HG02759 (cell line): ENCODE data around the gene IL7R.
"Not testable (repeated sequence)": the region's sequence is repeated elsewhere in the genome, so short reads cannot be mapped to it uniquely, and the experiment has no call there.

Source experiments
- ATAC-seq: cut with Tn5 transposase; IDR thresholded peaks from one replicate; pipeline ENCODE4 v1.9.1; 2021; ENCODE audit warnings: mild to moderate bottlenecking, moderate library complexity; ENCODE audit not compliant: unreplicated experiment

The IL7R gene

GRCh38 chr5:35870605-35871004, 13.9 kb downstream of the IL7R start:
- ATAC-seq = no peak

DNA sequence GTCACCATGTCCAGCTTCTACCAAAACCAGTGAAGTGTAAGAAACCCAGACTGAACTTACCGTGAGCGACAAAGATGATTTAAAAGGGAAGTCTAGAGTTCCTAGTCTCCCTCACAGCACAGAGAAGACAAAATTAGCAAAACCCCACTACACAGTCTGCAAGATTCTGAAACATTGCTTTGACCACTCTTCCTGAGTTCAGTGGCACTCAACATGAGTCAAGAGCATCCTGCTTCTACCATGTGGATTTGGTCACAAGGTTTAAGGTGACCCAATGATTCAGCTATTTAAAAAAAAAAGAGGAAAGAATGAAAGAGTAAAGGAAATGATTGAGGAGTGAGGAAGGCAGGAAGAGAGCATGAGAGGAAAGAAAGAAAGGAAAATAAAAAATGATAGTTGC, 19.8 kb downstream of the IL7R start:
- ATAC-seq = no peak

- ATAC-seq = no peak
Measured at GRCh38 chr5:35876922-35877321, 20.2 kb downstream of the IL7R start.

- ATAC-seq = no peak
Measured at GRCh38 chr5:35877655-35878054, 21.0 kb downstream of the IL7R start.

DNA sequence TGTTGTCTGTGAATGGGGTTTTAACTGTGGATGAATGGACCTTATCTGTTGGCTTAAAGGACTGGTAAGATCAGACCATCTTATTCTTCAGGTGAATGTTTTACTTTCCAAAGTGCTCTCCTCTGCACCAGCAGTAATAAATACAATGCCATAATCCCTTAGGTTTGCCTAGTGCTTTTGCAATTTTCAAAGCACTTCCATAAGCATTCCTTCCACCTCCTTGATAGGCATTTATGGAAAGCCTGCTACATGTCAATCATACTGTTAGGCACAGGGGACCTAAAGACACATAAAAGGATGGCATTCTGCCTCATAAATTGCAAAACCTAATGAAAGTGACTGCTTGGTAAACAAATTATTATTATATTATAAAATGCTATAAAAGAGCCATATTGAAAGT, 21.4 kb downstream of the IL7R start:
- ATAC-seq = no peak

GRCh38 chr5:35879096-35879495, 22.4 kb downstream of the IL7R start:
- ATAC-seq = no peak

DNA sequence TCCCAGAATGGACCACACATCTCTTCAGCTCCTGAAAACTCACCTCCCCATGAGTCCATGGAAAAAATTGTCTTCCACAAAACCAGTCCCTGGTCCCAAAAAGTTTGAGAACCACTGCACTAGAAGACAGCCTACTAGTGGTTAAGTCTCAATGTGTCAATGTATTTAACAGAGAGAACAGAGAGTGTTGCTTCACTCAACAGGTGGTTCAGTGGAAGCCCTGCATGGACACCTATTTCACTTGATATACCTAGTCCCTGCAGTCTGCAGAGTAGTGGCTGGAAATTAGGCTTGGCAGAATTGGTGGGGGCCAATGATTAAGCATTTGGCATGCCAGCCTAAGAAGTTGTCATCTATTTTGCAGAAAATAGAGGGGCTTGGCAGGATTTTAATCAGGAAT, 23.0 kb downstream of the IL7R start:
- ATAC-seq = no peak

DNA sequence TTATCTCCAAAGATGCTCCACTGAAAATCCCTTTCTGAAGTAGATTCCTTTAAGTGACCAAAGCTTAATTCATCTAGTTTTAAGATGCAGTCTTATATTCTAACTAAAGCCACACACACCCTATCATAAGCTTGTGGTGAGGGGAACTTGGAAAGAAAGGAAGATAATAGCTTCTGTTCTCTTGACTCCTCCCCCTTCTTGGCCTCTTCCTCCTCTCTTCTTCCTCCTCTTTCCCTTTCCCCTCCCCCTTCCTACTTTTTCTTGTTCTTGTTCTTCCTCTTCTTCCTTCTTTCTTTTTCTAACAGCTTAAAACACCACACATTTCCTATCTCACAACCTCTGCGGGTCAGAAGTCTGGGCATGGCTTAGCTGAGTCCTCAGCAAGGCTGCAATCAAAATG, 23.5 kb downstream of the IL7R start:
- ATAC-seq = no peak

GRCh38 chr5:35881758-35882157, 25.1 kb downstream of the IL7R start:
- ATAC-seq = no peak

- no peak for ATAC-seq
Measured at GRCh38 chr5:35884191-35884769, 27.6 kb downstream of the IL7R start.

GRCh38 chr5:35884773-35885172, 28.1 kb downstream of the IL7R start:
- ATAC-seq = no peak

DNA sequence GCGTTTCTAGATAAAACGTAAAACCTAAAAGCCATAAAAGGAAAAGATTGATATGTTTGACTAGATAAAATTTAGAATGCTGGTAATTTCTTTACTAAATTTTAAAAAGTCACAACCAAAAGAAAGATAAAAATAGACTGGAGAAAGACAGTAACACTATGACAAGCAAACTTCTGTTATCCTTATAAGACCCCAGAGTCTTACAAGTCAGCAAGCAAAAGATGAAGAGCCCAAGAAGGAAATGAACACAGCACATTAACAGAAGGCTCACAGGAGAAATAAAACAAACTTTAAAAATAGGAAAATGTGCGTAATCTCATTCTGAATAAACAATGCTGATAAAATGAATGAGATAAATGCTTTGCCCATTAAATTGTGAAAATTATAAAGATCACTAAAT, 29.7 kb downstream of the IL7R start:
- ATAC-seq = no peak

GRCh38 chr5:35887321-35888100, 30.8 kb downstream of the IL7R start:
- no peak for ATAC-seq

DNA sequence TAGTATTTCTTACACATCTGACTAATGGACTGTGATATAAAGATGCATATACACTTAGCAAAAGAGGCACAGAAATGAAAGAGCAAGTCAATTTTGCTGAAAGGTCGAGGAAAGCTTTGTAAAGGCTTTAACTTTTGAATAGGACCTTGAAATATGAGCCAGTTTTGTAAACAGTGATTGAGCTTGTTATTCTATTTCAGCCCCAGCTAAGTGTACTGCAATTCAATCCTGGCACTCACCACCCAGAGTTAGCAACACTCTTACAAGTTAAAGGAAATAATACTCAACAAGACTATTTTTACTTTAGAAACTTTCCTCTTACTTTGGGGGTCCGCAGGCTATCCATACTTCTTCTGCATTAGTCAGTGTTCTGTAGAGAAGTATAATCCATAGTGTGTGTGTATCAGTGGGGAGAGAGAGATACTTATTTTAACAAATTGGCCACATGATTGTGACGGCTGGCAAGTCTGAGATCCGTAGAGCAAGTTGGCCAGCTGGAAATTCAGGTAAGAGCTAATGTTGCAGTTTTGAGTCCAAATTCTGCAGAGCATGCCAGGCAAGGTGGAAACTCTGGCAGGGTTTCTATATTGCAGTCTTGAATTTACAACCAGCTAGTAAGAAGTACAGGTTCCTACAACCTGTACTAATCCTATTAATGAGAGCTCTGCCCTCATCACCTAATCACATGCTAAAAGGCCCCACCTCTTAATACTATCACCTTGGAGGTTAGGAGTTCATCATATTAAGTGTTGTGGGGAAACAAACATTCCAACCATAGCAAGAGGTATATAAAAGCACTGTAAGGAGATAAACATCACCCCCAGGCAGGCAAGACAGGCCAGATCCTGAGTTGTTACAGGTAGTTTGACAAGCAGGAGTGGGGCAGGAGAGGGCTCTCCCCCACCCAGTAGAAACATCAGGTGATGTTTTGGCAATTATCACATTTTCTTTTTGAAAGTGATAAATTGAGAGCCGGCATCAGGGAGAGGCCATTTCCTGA, 33.6 kb downstream of the IL7R start:
- no peak for ATAC-seq

GRCh38 chr5:35892799-35893198, 36.1 kb downstream of the IL7R start:
- not testable (repeated sequence) for ATAC-seq

DNA sequence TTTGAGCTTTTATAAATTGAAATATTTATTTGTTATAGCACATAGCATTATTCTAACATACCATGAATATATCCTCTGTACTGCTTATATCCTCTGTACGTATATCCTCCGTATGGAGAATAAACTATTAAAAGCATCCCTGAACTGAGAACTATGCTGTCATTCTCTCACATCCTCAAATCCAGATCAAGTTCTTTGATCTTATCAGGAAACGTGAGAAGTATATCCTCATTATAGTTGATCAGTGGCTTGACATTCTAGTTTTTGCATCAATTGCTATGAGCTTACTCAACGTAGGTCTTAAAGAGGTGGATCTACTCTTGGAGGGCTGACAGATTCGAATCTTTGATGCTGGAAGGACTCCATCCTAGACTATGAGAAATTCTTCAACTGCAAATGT, 37.4 kb downstream of the IL7R start:
- no peak for ATAC-seq

DNA sequence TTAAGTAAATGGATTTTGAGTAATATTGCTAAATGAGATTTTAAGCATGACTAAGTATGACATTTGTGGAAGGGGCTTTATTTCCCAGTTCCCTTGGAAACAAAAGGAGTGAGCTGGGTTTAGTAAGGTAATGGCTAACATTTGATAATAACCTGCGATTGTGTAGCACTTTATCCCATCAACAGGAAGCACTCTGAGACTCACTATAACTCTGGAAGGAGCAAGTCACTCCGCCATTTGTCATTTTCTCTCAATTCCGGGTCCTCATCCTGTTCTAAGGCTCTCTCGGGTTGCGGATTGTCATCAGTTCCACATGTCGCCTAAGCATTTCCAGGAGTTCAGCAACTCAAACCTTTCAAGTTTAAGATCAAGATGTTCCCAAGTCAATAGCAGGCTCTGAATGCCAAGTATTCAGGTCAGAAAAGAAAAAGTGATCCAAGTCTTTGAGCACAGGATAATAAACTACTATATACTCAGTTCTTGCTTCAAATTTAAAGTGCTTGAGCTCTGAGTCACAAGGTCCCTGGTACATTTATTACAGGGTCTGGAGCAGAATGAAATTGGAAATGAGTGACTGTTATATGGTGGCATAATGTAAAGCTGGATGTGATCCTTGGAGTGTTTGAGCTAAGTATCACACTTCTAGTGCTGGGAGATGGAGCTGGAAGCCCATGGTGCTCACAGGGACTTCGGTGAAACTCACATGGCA, 42.4 kb downstream of the IL7R start:
- no peak for ATAC-seq

DNA sequence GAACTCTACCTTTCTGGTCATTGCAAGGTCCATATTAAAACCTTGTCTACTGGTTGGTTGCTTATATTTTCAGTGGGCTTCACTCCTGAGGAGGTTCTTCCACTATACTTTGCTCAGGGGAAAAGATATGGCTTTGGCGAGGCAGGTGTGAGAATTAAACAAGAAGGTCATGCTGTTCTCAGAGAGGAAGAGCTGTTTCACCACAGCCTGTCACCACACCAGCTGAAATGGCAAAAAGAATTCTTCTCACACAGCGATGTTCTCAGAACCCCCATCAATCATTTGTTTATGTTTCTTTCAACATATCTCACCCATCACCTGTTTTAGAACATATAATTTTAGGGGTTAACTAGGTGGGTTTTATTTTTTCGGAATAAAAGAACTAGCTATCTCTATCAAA, 43.1 kb downstream of the IL7R start:
- no peak for ATAC-seq

- no peak for ATAC-seq
Measured at GRCh38 chr5:35900972-35901695, 44.4 kb downstream of the IL7R start.

GRCh38 chr5:35902046-35902672, 45.5 kb downstream of the IL7R start:
- peak; percentile 65 for ATAC-seq
